Gastrocnemius medialis (tissue), 4 donors: ENCODE measurements around the gene RABEP2.

Source experiments
- POLR2A ChIP-seq, 2 donors: fragments of 450-650 bp; IDR thresholded peaks; one replicate each; pipeline ENCODE4 v1.6.1; 2017; ENCODE audit warnings: antibody characterized with exemption in 2 of 2, mild to moderate bottlenecking in 2 of 2, moderate library complexity in 2 of 2
- TF ChIP-seq, protein P1 (sequence below), 5 experiments: fragments of 450-650 bp in 3 of 5; fragments of 200-600 bp in 2 of 5; sonication (generic) in 2 of 5; IDR thresholded peaks in 4 of 5; conservative IDR thresholded peaks in 1 of 5; 1 replicate in 4 of 5; 2 replicates in 1 of 5; pipeline ENCODE4 v1.5.1; 2016 to 2019; ENCODE audit warnings: antibody characterized with exemption in 5 of 5, mild to moderate bottlenecking in 3 of 5, moderate library complexity in 3 of 5

DNA sequence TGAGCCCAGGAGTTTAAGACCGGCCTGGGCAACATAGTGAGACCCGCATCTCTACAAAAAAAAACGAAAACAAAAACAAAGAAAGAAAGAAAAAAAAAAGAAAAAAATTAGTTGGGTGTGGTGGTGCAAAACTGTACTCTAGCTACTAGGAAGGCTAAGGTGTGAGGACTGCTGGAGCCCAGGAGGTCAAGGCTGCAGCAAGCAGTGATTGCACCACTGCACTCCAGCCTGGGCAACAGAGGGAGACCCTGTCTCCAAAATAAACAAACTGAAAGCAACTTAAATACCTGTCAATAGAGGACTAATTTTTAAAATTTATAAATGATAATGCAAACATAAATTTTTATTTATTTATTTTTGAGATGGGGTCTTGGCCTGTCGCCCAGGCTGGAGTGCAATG lies 29.4 kb downstream of the RABEP2 start:
- TF ChIP-seq, protein P1, sequence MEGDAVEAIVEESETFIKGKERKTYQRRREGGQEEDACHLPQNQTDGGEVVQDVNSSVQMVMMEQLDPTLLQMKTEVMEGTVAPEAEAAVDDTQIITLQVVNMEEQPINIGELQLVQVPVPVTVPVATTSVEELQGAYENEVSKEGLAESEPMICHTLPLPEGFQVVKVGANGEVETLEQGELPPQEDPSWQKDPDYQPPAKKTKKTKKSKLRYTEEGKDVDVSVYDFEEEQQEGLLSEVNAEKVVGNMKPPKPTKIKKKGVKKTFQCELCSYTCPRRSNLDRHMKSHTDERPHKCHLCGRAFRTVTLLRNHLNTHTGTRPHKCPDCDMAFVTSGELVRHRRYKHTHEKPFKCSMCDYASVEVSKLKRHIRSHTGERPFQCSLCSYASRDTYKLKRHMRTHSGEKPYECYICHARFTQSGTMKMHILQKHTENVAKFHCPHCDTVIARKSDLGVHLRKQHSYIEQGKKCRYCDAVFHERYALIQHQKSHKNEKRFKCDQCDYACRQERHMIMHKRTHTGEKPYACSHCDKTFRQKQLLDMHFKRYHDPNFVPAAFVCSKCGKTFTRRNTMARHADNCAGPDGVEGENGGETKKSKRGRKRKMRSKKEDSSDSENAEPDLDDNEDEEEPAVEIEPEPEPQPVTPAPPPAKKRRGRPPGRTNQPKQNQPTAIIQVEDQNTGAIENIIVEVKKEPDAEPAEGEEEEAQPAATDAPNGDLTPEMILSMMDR (IDR thresholded peaks at IDR 0.05 in 4 of 5, conservative IDR thresholded peaks at IDR 0.05 in 1 of 5), result no peak
- no peak for TF ChIP-seq POLR2A (IDR thresholded peaks at IDR 0.05)
